GM18499 (cell line): ENCODE data around the gene EYA3.

Experiments
- ATAC-seq: cut with Tn5 transposase; IDR thresholded peaks from one replicate; pipeline ENCODE4 v1.9.1; 2021; ENCODE audit warnings: moderate number of reproducible peaks; ENCODE audit not compliant: insufficient read depth, unreplicated experiment

EYA3 gene

GRCh38 chr1:28114844-28115243, 26.4 kb upstream of the EYA3 start:
- no peak for ATAC-seq

GRCh38 chr1:28113242-28113572, 24.8 kb upstream of the EYA3 start:
- ATAC-seq: no peak

GRCh38 chr1:28112388-28113241, 24.2 kb upstream of the EYA3 start:
- no peak for ATAC-seq

DNA sequence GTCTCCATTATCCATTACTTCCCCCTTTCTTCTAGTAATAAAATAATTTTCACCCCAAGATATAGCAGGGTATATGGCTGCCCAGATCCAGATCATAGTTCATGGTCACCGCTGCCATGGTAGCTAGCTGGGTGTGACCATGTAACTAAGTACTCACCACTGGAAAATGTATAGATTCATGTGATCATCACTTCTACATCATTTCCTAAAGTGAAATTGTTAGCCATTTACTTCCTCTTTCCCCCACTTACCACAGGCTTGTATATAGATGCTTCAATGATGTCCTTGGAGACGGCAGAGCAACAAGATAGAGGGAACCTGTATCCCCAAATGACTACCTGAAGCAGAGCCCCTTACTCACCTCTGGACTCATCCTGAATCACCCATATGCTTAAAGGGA, 22.7 kb upstream of the EYA3 start:
- no peak for ATAC-seq

GRCh38 chr1:28110555-28110954, 22.1 kb upstream of the EYA3 start:
- ATAC-seq: no peak

DNA sequence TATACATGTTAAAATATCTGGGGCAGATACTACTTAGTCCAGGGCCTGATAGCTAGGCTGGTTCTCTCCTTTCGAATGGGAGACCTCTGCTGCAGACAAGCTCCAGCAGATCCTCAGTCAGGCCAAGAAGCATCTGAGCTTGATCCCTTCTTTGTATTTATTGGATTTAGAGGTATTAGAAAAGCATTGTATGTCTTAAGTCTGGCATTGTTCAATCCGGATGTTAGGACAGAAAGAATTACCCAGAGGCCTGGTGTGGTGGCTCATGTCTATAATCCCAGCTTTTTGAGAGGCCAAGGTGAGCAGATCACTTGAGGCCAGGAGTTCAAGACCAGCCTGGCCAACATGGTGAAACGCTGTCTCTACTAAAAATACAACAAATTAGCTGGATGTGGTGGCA, 21.2 kb upstream of the EYA3 start:
- no peak for ATAC-seq

DNA sequence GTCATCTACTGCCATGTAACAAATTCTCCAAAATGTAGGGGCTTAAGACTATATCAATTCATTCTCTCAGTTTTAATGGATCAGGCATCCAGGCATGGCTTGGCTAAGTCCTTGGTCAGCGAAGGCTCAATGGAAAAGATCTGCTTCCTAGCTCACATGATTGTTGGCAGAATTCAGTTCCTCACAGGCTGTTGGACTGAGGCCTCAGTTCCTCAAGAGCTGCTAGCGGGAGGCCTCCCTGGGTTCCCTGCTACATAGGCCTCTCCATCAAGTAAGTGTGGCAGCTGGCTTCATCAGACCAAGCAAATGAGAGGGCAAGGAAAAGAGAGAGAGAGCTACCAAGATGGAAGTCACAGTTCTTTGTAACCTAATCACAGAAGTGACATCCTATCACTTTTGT, 19.6 kb upstream of the EYA3 start:
- ATAC-seq: no peak

DNA sequence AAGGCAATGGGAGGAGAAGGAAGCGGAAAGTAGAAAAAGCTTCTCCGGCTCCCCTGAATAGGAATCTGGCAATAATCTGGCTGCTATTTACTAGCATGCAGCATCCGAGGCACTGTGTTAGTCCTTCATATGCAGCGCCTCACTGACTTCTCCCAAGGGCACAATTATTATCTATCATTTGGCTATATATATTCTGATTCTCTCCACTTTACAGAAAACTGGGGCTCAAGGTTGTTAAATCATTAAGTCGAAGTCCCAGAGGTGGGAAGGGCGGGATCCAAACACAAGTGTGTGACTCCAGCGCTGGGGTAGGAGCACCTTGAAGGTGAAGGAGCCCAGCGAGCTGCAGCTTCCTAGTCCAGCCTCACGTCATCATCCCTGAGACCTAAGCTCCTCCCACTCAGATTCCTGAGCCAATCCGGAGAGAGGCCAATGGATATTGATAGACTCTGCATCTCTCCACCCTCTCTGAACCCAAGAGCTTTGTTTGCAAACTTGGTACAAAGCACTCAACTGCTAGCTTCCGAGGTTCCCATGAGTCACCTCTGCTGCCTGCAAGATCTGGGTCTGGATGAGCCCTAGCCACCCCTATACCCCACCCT, 16.6 kb upstream of the EYA3 start:
- ATAC-seq: no peak

DNA sequence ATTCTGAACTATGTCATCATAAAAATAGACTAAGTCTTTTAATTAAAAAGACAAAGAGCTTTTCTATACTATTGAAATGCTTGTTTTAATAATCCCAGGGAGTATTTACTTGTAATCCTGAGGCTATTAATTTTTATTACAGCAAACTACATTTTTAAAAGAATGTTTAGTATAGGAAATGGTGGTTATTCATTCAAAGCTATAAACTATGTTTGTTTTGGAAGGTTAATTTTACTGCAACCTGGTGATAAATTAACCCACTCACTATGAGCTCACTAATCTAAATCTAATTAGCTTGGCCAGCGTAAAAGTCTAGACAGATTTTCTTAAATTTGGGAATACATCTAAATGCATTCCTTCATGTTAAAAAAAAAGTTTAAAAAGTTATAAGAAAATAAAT, 13.8 kb upstream of the EYA3 start:
- ATAC-seq: no peak

DNA sequence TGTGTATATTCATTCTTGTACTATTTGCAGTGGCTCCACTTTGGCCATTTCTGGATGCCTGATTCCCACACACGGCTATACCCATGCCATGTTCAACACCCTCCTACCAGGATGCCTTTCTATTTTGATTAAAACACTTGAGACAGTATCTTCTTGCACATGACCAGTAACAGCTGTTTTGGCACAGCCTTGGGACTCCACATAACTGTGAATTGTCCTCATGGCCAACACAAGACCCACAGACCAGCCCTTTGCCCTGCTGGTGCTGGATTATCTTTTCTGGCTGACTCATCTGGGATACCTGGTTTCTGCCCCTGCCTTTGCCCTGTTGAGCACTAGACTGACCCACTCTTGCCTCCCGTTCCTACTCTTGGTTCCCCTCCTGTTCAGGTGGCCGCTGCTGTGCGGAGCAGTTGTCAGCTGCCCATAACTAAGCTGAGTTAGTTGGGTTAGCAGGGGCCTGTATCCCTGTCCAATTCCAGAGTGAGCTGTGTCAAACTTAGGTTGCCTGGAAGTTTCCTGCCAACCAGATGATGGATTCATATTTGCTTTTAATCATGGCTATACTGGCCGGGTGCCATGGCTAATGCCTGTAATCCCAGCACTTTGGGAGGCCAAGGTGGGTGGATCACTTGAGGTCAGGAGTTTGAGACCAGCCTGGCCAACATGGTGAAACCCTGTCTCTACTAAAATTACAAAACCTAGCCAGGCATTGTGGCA, 10.8 kb upstream of the EYA3 start:
- no peak for ATAC-seq

GRCh38 chr1:28097100-28097472, 8.7 kb upstream of the EYA3 start:
- ATAC-seq: no peak

- ATAC-seq: no peak
Observed at GRCh38 chr1:28096210-28097099, 8.0 kb upstream of the EYA3 start.

- no peak for ATAC-seq
Observed at GRCh38 chr1:28091043-28091781, 2.8 kb upstream of the EYA3 start.

DNA sequence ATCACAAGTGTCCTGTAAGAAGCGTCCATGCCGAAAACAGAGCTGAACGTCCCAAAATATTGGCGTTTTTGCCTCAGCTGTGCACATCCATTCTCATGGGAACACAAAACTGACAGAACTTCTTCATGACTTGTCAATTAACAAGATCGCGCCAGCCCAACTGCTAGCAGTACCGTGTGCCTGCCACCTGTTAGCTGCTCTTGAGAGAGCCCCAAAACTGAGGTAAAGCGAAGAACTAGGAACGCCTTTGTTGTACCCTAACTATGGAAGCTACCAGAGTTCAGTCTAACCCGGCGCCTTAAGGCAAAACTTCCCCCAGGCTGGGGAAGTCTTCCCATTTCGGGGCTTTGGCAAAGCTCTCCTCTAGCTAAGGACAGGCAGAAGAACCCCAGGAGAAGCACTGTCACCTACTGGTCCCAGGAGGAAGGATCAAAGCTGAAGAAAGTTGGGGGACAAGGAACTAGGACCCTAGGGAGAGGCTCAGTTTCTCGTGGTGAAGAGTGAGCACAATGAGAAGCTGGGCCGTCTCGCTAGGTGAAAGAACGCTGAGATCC, 719 bp downstream of the EYA3 start:
- ATAC-seq: no peak

- no peak for ATAC-seq
Observed at GRCh38 chr1:28086651-28087050, 1.8 kb downstream of the EYA3 start.

- ATAC-seq: no peak
Observed at GRCh38 chr1:28085129-28085528, 3.3 kb downstream of the EYA3 start.

GRCh38 chr1:28083876-28084275, 4.5 kb downstream of the EYA3 start:
- no peak for ATAC-seq

DNA sequence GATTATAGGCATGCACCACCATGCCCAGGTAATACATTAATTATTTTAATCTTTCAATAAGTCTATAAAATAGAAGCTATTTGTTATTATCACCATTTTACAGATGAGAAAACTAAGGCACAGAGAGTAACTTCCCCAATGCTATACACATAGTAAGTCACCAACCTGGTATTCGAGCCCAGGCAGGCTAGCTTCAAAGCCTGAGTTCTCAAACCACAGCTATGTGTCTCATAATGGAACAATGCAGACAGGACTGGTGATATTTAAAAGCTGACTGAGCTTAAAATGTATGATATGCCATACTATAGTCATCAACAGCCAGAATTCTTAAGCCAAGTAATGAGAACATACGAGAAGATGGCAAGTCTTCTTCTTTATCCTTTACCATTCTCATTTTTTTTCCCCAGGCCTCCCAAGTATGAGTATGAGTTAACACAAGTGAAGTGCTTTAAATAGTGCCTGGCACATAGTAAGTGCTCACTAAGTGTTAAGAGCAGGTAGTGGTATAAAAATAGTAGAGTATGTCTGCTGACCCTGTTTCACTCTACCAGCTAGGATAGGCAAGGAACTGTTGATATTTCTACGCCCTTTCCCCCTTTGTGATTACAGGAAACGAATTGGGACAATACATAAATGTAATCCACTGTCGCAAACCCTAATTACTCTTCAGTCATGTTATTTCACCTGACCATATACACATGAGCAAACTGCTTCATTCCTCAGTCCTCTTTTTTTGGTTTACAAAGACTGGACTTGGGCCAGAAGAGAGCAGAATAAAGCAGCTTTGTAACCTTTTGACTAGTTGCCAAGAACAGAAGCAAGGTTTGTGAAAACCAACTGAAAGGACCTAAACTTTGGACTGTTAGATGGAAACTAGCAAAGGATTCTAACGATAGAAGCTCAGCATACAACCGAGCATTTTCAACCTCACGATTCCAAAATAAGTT, 9.5 kb downstream of the EYA3 start:
- no peak for ATAC-seq

GRCh38 chr1:28078262-28078661, 10.1 kb downstream of the EYA3 start:
- ATAC-seq: no peak
